ENCODE results near the gene ADORA1. TPM values are rescaled to one million over a fixed set of nuclear protein-coding genes. Genes with fewer than 3 reads are reported as not detected.

The ADORA1 gene
- total RNA-seq, 1 experiment from 2014 or later, result 1.2 TPM

- no peak overlapping the region for H3K4me3 ChIP-seq (ENCODE audit: low read depth, low read length, poor library complexity, severe bottlenecking)
- H3K27ac ChIP-seq (ENCODE audit: low read depth, low read length, poor library complexity, severe bottlenecking), result no peak overlapping the region
- no peaks in the 10 kb centered on the region for H3K4me1 ChIP-seq (ENCODE audit: insufficient read depth, low read length, poor library complexity, severe bottlenecking)
- intact Hi-C loops (cut with micrococcal nuclease; ENCODE audit: unreplicated experiment), result no loop called here
- TF ChIP-seq EZH2 (IDR thresholded peaks at IDR 0.05; ENCODE audit: borderline replicate concordance, low read depth, low read length, poor library complexity, severe bottlenecking) (no peak), CTCF (conservative IDR thresholded peaks at IDR 0.05; ENCODE audit: low read depth, low read length) (no peak)
- no TSS peak for BruUV-seq (replicated peaks)
- H3K36me3 ChIP-seq (ENCODE audit: insufficient read depth, low read length, poor library complexity, severe bottlenecking), result no peaks in the 10 kb centered on the region
- H3K27me3 ChIP-seq (replicated peaks; ENCODE audit: insufficient read depth, low read depth, low read length, poor library complexity), result peaks cover 10% of the 10 kb centered on the region
- H3K9me3 ChIP-seq (ENCODE audit: low read depth, low read length, poor library complexity, severe bottlenecking), result peaks cover 4% of the 10 kb centered on the region
- ChIA-PET CTCF (no interaction called here), POLR2A (ENCODE audit: low non-redundant PET) (no interaction called here)
- DNase-seq (ENCODE audit: low spot score), result no peak
These were observed 25.5 kb upstream of the ADORA1 start for GRCh38 chr1:203101813-203102634.

DNA sequence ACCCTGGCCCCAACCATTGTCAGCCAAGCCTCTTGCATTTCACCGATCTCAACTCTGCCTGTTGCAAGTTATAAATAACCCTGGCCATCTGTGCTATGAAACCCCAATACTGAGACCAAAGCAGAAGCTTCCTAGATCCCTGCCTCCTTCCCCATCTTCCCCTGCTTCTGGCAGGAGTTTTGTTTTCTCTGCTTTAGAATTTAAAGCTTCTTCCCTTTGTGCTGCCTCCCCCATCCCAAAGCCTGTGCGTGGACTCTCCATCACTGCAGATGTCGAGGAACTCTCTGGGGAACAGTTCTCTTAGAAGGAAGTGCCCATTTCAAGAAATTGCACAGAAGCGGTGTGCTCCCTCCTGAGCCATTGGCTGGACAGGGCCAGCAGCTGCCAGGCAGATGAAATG is 24.3 kb upstream of the ADORA1 start:
- H3K27me3 ChIP-seq (replicated peaks; ENCODE audit: insufficient read depth, low read depth, low read length, poor library complexity), result peaks cover 22% of the 10 kb centered on the region
- H3K4me3 ChIP-seq (ENCODE audit: low read depth, low read length, poor library complexity, severe bottlenecking), result no peak overlapping the region
- ChIA-PET POLR2A (ENCODE audit: low non-redundant PET) (no interaction called here), CTCF (no interaction called here)
- no peaks in the 10 kb centered on the region for H3K4me1 ChIP-seq (ENCODE audit: insufficient read depth, low read length, poor library complexity, severe bottlenecking)
- no TSS peak for BruUV-seq (replicated peaks)
- no peaks in the 10 kb centered on the region for H3K36me3 ChIP-seq (ENCODE audit: insufficient read depth, low read length, poor library complexity, severe bottlenecking)
- H3K9me3 ChIP-seq (ENCODE audit: low read depth, low read length, poor library complexity, severe bottlenecking), result peaks cover 4% of the 10 kb centered on the region
- TF ChIP-seq EZH2 (IDR thresholded peaks at IDR 0.05; ENCODE audit: borderline replicate concordance, low read depth, low read length, poor library complexity, severe bottlenecking) (no peak), CTCF (conservative IDR thresholded peaks at IDR 0.05; ENCODE audit: low read depth, low read length) (no peak)
- intact Hi-C loops (cut with micrococcal nuclease; ENCODE audit: unreplicated experiment), result no loop called here
- H3K27ac ChIP-seq (ENCODE audit: low read depth, low read length, poor library complexity, severe bottlenecking), result no peak overlapping the region
- DNase-seq (ENCODE audit: low spot score), result no peak

DNA sequence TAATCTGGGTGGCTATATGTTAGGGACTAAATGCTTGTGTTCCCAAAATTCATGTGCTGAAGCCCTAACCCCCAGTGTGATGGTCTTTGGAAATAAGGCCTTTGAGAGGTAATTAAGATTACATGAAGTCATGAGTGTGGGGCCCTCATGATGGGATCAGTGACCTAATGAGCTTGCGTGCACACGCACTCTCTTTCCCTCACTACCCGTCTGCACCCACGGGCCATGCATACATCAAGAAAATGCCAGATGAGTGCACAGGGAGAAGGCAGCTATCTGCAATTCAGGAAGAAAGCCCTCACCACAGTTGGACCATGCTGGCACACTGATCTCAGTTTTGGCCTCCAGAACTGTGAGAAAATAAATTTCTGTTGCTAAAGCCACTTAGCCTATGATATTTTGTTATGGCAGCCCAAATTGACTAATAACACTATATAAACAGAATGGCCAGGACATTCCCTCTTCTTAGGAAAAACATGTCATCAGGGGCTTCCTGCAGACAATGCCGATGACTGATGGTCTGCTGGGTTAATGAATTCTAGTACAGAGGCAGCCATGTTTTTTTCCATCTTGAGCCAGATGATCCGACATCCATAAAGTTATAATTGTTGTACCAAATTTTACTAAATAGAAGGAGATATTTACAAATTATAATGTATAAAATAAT is 23.6 kb upstream of the ADORA1 start:
- Histone ChIP-seq H3K36me3 (ENCODE audit: insufficient read depth, low read length, poor library complexity, severe bottlenecking) (no peaks in the 10 kb centered on the region), H3K27ac (ENCODE audit: low read depth, low read length, poor library complexity, severe bottlenecking) (no peak overlapping the region), H3K4me3 (ENCODE audit: low read depth, low read length, poor library complexity, severe bottlenecking) (no peak overlapping the region), H3K27me3 (replicated peaks; ENCODE audit: insufficient read depth, low read depth, low read length, poor library complexity) (peaks cover 29% of the 10 kb centered on the region), H3K4me1 (ENCODE audit: insufficient read depth, low read length, poor library complexity, severe bottlenecking) (no peaks in the 10 kb centered on the region), H3K9me3 (ENCODE audit: low read depth, low read length, poor library complexity, severe bottlenecking) (peaks cover 4% of the 10 kb centered on the region)
- no peak for DNase-seq (ENCODE audit: low spot score)
- CTCF ChIA-PET, result no interaction called here
- POLR2A ChIA-PET (ENCODE audit: low non-redundant PET), result no interaction called here
- TF ChIP-seq EZH2 (IDR thresholded peaks at IDR 0.05; ENCODE audit: borderline replicate concordance, low read depth, low read length, poor library complexity, severe bottlenecking) (no peak), CTCF (conservative IDR thresholded peaks at IDR 0.05; ENCODE audit: low read depth, low read length) (no peak)
- intact Hi-C loops (cut with micrococcal nuclease; ENCODE audit: unreplicated experiment), result no loop called here
- BruUV-seq (replicated peaks), result no TSS peak
